GM12878 (cell line): ENCODE data around the gene TDRD7. TPM values are rescaled to one million over a fixed set of nuclear protein-coding genes. Genes with fewer than 3 reads are reported as not detected.

Experiments used
- HDGF ChIP-seq: fragments of 450-650 bp; IDR thresholded peaks from 2 replicates; pipeline ENCODE4 v1.6.1; 2016; ENCODE audit warnings: antibody characterized with exemption
- HSF1 ChIP-seq: fragments of 150-350 bp; IDR thresholded peaks from 2 replicates; pipeline ENCODE4 v1.6.1; 2014; ENCODE audit warnings: mild to moderate bottlenecking, low read depth, low read length
- MYC ChIP-seq: IDR thresholded peaks from 2 replicates; pipeline ENCODE4 v1.6.1; 2011; ENCODE audit warnings: mild to moderate bottlenecking, low read length, moderate library complexity, inconsistent platforms; ENCODE audit not compliant: insufficient read depth, insufficient replicate concordance, insufficient read length, severe bottlenecking
- ZNF687 ChIP-seq: fragments of 450-650 bp; IDR thresholded peaks from 2 replicates; pipeline ENCODE4 v1.6.1; 2017; ENCODE audit warnings: mild to moderate bottlenecking, moderate library complexity
- polyA plus RNA-seq, 11 experiments: library from polyadenylated mRNA; depleted of rRNA in 4 of 11; unstranded in 6 of 11; stranded (reverse) in 5 of 11; fragments of >200 nt; fragmentation: Nextera tagmentation in 4 of 11; fragmentation: Illumina TruSeq in 1 of 11; extraction: Ambion mirVana in 4 of 11; extraction: Trizol in 1 of 11; gene quantifications; 1 replicate in 1 of 11; 2 replicates in 10 of 11; pipeline versions ENCODE4 v1.2.1 to v1.2.3, GENCODE V29; 2011 to 2016; ENCODE audit warnings: inconsistent platforms in 2 of 11, missing spikeins in 2 of 11, low read depth in 1 of 11
- total RNA-seq, 4 experiments: library from RNA; depleted of rRNA in 3 of 4; stranded (reverse); fragments of >200 nt in 3 of 4; fragmentation: Illumina TruSeq in 1 of 4; extraction: Trizol in 1 of 4; gene quantifications; 2 replicates each; pipeline versions ENCODE4 v1.2.1 to v1.2.3, GENCODE V29; 2013 to 2021

TDRD7 gene
- total and polyA plus RNA-seq, 10 of the 15 experiments (the other 5 are each of a cell fraction or from before 2014, with no cell fraction given) = 5.7 to 26.4 (median 16.2) TPM

DNA sequence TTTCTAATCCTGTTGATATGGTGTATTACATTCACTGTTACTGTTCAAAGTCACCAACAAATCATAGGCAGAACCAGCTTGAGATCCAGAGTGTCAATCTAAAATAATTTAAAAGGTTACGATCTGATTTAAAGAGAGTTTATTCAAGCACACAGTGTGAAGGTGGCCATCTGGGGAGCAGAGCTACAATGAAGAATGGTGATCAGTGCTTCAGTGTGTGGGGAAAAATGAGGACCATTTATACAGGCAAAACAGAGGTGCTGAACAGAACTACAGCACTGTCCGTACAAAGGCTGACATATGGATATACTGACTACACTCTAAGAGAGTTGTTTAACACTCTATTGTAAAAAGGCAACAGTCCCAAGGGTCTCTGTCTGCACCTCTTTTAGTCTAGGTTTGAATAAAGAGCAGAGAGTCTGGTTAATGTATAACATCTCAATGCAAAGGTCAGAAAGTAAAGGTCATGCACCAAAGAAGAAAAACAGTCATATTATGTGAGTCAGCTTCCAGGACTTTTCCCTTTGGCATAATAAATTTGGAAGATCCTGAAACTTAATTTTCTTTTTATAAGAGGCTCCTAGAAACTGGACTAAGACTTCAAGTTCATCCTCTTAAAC is 29.7 kb upstream of the TDRD7 start (continued):
- TF ChIP-seq ZNF687 = peak; percentile 50; the same call in 1 of the 2 replicates
- TF ChIP-seq MYC = no peak
- TF ChIP-seq HDGF = no peak
- no peak for TF ChIP-seq HSF1
